ENCODE results near the gene BCL2L11.

GRCh38 chr2:111194835-111195621 lies 74.3 kb downstream of the BCL2L11 start:
- no peak for TF ChIP-seq POLR2A (IDR thresholded peaks at IDR 0.05; ENCODE audit: low read depth, low read length)
- no peak for TF ChIP-seq POLR2AphosphoS5 (IDR thresholded peaks at IDR 0.05; ENCODE audit: low read depth, low read length)

Data from GM12891 (cell line).